Measurements from ENCODE around the gene CDC123. TPM values are rescaled to one million over a fixed set of nuclear protein-coding genes. Genes with fewer than 3 reads are reported as not detected.

Gene CDC123
- total RNA-seq, 6 donors from 2014 or later = 19.9 to 57.5 (median 42.6) TPM

GRCh38 chr10:12181065-12181775 lies 14.8 kb upstream of the CDC123 start:
- peak in 1 of 2 donors; percentile 61 for DNase-seq
- WGBS, 2 donors = 63 to 69% methylated on average over 13 of the region's 13 CpGs
- H3K36me3 ChIP-seq = peaks cover 13 to 97% (median 40%) of the 10 kb centered on the region in 4 donors
- H3K27me3 ChIP-seq = no peaks in the 10 kb centered on the region
- TF ChIP-seq, protein P1, sequence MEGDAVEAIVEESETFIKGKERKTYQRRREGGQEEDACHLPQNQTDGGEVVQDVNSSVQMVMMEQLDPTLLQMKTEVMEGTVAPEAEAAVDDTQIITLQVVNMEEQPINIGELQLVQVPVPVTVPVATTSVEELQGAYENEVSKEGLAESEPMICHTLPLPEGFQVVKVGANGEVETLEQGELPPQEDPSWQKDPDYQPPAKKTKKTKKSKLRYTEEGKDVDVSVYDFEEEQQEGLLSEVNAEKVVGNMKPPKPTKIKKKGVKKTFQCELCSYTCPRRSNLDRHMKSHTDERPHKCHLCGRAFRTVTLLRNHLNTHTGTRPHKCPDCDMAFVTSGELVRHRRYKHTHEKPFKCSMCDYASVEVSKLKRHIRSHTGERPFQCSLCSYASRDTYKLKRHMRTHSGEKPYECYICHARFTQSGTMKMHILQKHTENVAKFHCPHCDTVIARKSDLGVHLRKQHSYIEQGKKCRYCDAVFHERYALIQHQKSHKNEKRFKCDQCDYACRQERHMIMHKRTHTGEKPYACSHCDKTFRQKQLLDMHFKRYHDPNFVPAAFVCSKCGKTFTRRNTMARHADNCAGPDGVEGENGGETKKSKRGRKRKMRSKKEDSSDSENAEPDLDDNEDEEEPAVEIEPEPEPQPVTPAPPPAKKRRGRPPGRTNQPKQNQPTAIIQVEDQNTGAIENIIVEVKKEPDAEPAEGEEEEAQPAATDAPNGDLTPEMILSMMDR (IDR thresholded peaks at IDR 0.05) = no peak
- TF ChIP-seq POLR2AphosphoS5 (IDR thresholded peaks at IDR 0.05) (no peak), POLR2A (IDR thresholded peaks at IDR 0.05) (no peak), EP300 (IDR thresholded peaks at IDR 0.05) (no peak)
- H3K4me3 ChIP-seq = no peak overlapping the region
- no peak overlapping the region for H3K27ac ChIP-seq
- no peaks in the 10 kb centered on the region for H3K9me3 ChIP-seq
- peaks cover 0 to 4% (median 0%) of the 10 kb centered on the region in 4 donors for H3K4me1 ChIP-seq
- peak; percentile 49 to 84 for ATAC-seq (ENCODE audit: low FRiP score in 2 of 2)

DNA sequence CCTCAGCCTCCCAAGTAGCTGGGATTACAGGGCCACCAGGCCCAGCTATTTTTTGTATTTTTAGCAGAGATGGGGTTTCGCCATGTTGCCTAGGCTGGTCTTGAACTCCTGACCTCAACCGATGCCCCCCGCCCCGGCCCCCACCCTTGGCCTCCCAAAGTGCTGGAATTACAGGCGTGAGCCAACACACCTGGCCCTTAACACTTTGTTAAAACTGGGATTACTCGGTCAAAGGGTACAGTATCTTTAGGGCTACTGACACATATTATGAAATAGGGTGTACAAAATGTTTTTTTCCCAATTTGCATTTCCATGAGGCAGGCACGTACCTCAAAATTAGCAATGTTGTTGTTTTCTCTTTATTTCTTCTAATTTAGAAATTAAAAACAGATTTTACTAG lies 11.8 kb upstream of the CDC123 start:
- ATAC-seq (ENCODE audit: low FRiP score in 2 of 2) (no peak), DNase-seq (no peak)
- peaks cover 0 to 4% (median 0%) of the 10 kb centered on the region in 4 donors for H3K4me1 ChIP-seq
- H3K27ac ChIP-seq = no peak overlapping the region
- H3K36me3 ChIP-seq = peaks cover 4 to 80% (median 18%) of the 10 kb centered on the region in 4 donors
- no peaks in the 10 kb centered on the region for H3K9me3 ChIP-seq
- no peaks in the 10 kb centered on the region for H3K27me3 ChIP-seq
- no peak overlapping the region for H3K4me3 ChIP-seq
- 96 to 100% methylated on average over 7 of the region's 7 CpGs for WGBS, 2 donors
- TF ChIP-seq POLR2A (IDR thresholded peaks at IDR 0.05) (no peak), POLR2AphosphoS5 (IDR thresholded peaks at IDR 0.05) (no peak), EP300 (IDR thresholded peaks at IDR 0.05) (no peak)
- TF ChIP-seq, protein P1 (IDR thresholded peaks at IDR 0.05) = no peak

GRCh38 chr10:12186323-12186722 lies 9.7 kb upstream of the CDC123 start:
- Histone ChIP-seq H3K9me3 (no peaks in the 10 kb centered on the region), H3K27me3 (no peaks in the 10 kb centered on the region), H3K4me3 (no peak overlapping the region), H3K4me1 (peaks cover 0 to 1% (median 0%) of the 10 kb centered on the region in 4 donors), H3K27ac (no peak overlapping the region), H3K36me3 (peaks cover 4 to 59% (median 18%) of the 10 kb centered on the region in 4 donors)
- TF ChIP-seq POLR2A (IDR thresholded peaks at IDR 0.05) = no peak
- TF ChIP-seq, protein P1 (IDR thresholded peaks at IDR 0.05) = no peak
- no peak for TF ChIP-seq EP300 (IDR thresholded peaks at IDR 0.05)
- no peak for TF ChIP-seq POLR2AphosphoS5 (IDR thresholded peaks at IDR 0.05)
- WGBS, 2 donors = 68 to 87% methylated on average over 8 of the region's 8 CpGs
- ATAC-seq (ENCODE audit: low FRiP score in 2 of 2) (no peak), DNase-seq (no peak)

- Histone ChIP-seq H3K27me3 (no peaks in the 10 kb centered on the region), H3K4me3 (no peak overlapping the region), H3K4me1 (peaks cover 0 to 8% (median 2%) of the 10 kb centered on the region in 4 donors), H3K9me3 (no peaks in the 10 kb centered on the region), H3K36me3 (peaks cover 4 to 54% (median 17%) of the 10 kb centered on the region in 4 donors), H3K27ac (no peak overlapping the region)
- WGBS, 2 donors = 82 to 87% methylated on average over 5 of the region's 5 CpGs
- TF ChIP-seq EP300 (IDR thresholded peaks at IDR 0.05) (no peak), POLR2A (IDR thresholded peaks at IDR 0.05) (no peak), POLR2AphosphoS5 (IDR thresholded peaks at IDR 0.05) (no peak)
- TF ChIP-seq, protein P1 (IDR thresholded peaks at IDR 0.05) = no peak
- DNase-seq (no peak), ATAC-seq (ENCODE audit: low FRiP score in 2 of 2) (no peak)
These were observed 8.6 kb upstream of the CDC123 start for GRCh38 chr10:12187321-12187905.
